IMR-90 (cell line): ENCODE measurements around the gene MPPED2. TPM values are rescaled to one million over a fixed set of nuclear protein-coding genes. Genes with fewer than 3 reads are reported as not detected.

ENCODE experiments used
- ATAC-seq: fragments of 200-7000 bp; cut with Tn5 transposase; 2 replicates; pipeline ENCODE4 v1.9.1; 2020; ENCODE audit warnings: low read depth, mild to moderate bottlenecking, moderate library complexity
- BruUV-seq: library from RNA; stranded (reverse); fragments of 400-500 nt; replicated peaks from 2 replicates; lab custom pipeline; 2021; lab: Mats Ljungman, UMichigan
- CTCF ChIA-PET: fragments of 300-600 bp; formaldehyde crosslinking; extraction: SDS; loops from one replicate; lab custom pipeline; 2021; ENCODE audit warnings: antibody characterized with exemption; lab: Yijun Ruan, JAX
- POLR2A ChIA-PET: fragments of 300-600 bp; sonication (Branson Sonifier 250); formaldehyde crosslinking; loops from one replicate; lab custom pipeline; 2022; ENCODE audit warnings: antibody characterized with exemption; ENCODE audit not compliant: unreplicated experiment; lab: Charles Lee
- DNase-seq: peaks from one replicate; pipeline ENCODE4 v3.0.0; 2013
- H2AFZ ChIP-seq: replicated peaks from 2 replicates; pipeline ENCODE3; 2013; ENCODE audit warnings: low read length, mild to moderate bottlenecking; ENCODE audit not compliant: poor library complexity
- H2AK5ac ChIP-seq: 2 replicates; pipeline ENCODE4 v1.6.1; 2013; ENCODE audit warnings: low read depth, low read length, inconsistent platforms
- H2AK9ac ChIP-seq: replicated peaks from 2 replicates; pipeline ENCODE3; 2013; ENCODE audit warnings: mild to moderate bottlenecking, low read depth, low read length, moderate library complexity; ENCODE audit not compliant: poor library complexity
- H2BK120ac ChIP-seq: 2 replicates; pipeline ENCODE4 v1.6.1; 2013; ENCODE audit warnings: low read depth, low read length, inconsistent platforms
- H2BK15ac ChIP-seq: 3 replicates; pipeline ENCODE4 v1.6.1; 2013; ENCODE audit warnings: low read depth, low read length, inconsistent platforms
- H2BK20ac ChIP-seq: 2 replicates; pipeline ENCODE4 v1.6.1; 2013; ENCODE audit warnings: low read depth, mild to moderate bottlenecking, inconsistent platforms, low read length, moderate library complexity
- H2BK5ac ChIP-seq: 2 replicates; pipeline ENCODE4 v1.6.1; 2013; ENCODE audit warnings: mild to moderate bottlenecking, low read depth, low read length, inconsistent platforms; ENCODE audit not compliant: poor library complexity, severe bottlenecking
- H3K14ac ChIP-seq: replicated peaks from 2 replicates; pipeline ENCODE4 v1.6.1; 2013; ENCODE audit warnings: low read depth, low read length, inconsistent platforms
- H3K18ac ChIP-seq: 2 replicates; pipeline ENCODE4 v1.6.1; 2013; ENCODE audit warnings: low read depth, low read length, control low read depth
- H3K23ac ChIP-seq: 2 replicates; pipeline ENCODE4 v1.6.1; 2013; ENCODE audit warnings: low read depth, low read length, inconsistent platforms
- H3K27ac ChIP-seq: 2 replicates; pipeline ENCODE4 v1.5.1; 2013; ENCODE audit warnings: mild to moderate bottlenecking, control low read depth, low read length; ENCODE audit not compliant: insufficient read depth
- H3K27me3 ChIP-seq: 2 replicates; pipeline ENCODE4 v1.6.1; 2013; ENCODE audit warnings: low read length; ENCODE audit not compliant: control insufficient read depth, insufficient read depth
- H3K36me3 ChIP-seq: 2 replicates; pipeline ENCODE4 v1.6.1; 2013; ENCODE audit warnings: low read length, mixed read lengths; ENCODE audit not compliant: control insufficient read depth, insufficient read depth
- H3K4ac ChIP-seq: 2 replicates; pipeline ENCODE4 v1.6.1; 2013; ENCODE audit warnings: low read depth, low read length, inconsistent platforms
- H3K4me1 ChIP-seq: 2 replicates; pipeline ENCODE4 v1.6.1; 2013; ENCODE audit warnings: low read length, mixed read lengths; ENCODE audit not compliant: control insufficient read depth, insufficient read depth
- H3K4me2 ChIP-seq: 2 replicates; pipeline ENCODE4 v1.6.1; 2013; ENCODE audit warnings: low read depth, mild to moderate bottlenecking, control low read depth, low read length, moderate library complexity
- H3K4me3 ChIP-seq: 2 replicates; pipeline ENCODE4 v1.5.1; 2013; ENCODE audit warnings: low read depth, mild to moderate bottlenecking, control low read depth, low read length, moderate library complexity; ENCODE audit not compliant: insufficient read depth
- H3K56ac ChIP-seq: 2 replicates; pipeline ENCODE4 v1.6.1; 2013; ENCODE audit warnings: low read length, inconsistent platforms; ENCODE audit not compliant: insufficient read depth; ENCODE audit errors: extremely low read depth
- H3K79me1 ChIP-seq, 2 experiments: 2 replicates each; pipeline ENCODE4 v1.6.1; 2013; ENCODE audit warnings: low read length in 2 of 2, inconsistent platforms in 1 of 2, low read depth in 1 of 2
- H3K9ac ChIP-seq: 2 replicates; pipeline ENCODE4 v1.6.1; 2013; ENCODE audit warnings: low read depth, low read length, control low read depth
- H3K9me1 ChIP-seq: 2 replicates; pipeline ENCODE4 v1.6.1; 2013; ENCODE audit warnings: low read length, inconsistent platforms; ENCODE audit not compliant: insufficient read depth
- H3K9me3 ChIP-seq: 2 replicates; pipeline ENCODE4 v1.6.1; 2013; ENCODE audit warnings: low read length; ENCODE audit not compliant: control insufficient read depth, insufficient read depth
- H4K20me1 ChIP-seq: 2 replicates; pipeline ENCODE4 v1.6.1; 2013; ENCODE audit warnings: low read length, inconsistent platforms; ENCODE audit not compliant: insufficient read depth
- H4K5ac ChIP-seq: 2 replicates; pipeline ENCODE4 v1.6.1; 2013; ENCODE audit warnings: mild to moderate bottlenecking, low read depth, low read length, control low read depth
- H4K8ac ChIP-seq, 2 experiments: 2 replicates each; pipeline ENCODE4 v1.6.1; 2013; ENCODE audit warnings: low read depth in 2 of 2, low read length in 2 of 2, control low read depth in 1 of 2, inconsistent platforms in 1 of 2
- H4K91ac ChIP-seq: 2 replicates; pipeline ENCODE4 v1.6.1; 2013; ENCODE audit warnings: low read depth, low read length, inconsistent platforms; ENCODE audit not compliant: insufficient read depth
- BHLHE40 ChIP-seq: fragments of 150-350 bp; IDR thresholded peaks from 2 replicates; pipeline ENCODE4 v1.6.1; 2016; ENCODE audit warnings: mild to moderate bottlenecking, low read depth, low read length
- CEBPB ChIP-seq: IDR thresholded peaks from 2 replicates; pipeline ENCODE4 v1.6.1; 2012; ENCODE audit warnings: low read depth, low read length, improper control_type of control experiment
- CHD1 ChIP-seq: IDR thresholded peaks from 2 replicates; pipeline ENCODE4 v1.6.1; 2012; ENCODE audit warnings: low read depth, low read length, improper control_type of control experiment
- ELK1 ChIP-seq: fragments of 150-350 bp; IDR thresholded peaks from 2 replicates; pipeline ENCODE4 v1.6.1; 2016; ENCODE audit warnings: low read depth, mild to moderate bottlenecking, low read length, moderate library complexity, borderline replicate concordance
- FOS ChIP-seq: fragments of 150-350 bp; IDR thresholded peaks from 2 replicates; pipeline ENCODE4 v1.6.1; 2016; ENCODE audit warnings: low read depth, low read length
- MAFK ChIP-seq: IDR thresholded peaks from 2 replicates; pipeline ENCODE4 v1.6.1; 2012; ENCODE audit warnings: low read depth, low read length, improper control_type of control experiment
- MAZ ChIP-seq: IDR thresholded peaks from 2 replicates; pipeline ENCODE4 v1.6.1; 2012; ENCODE audit warnings: low read depth, mild to moderate bottlenecking, low read length, improper control_type of control experiment, moderate library complexity, borderline replicate concordance
- MXI1 ChIP-seq: IDR thresholded peaks from 2 replicates; pipeline ENCODE4 v1.6.1; 2012; ENCODE audit warnings: low read depth, mild to moderate bottlenecking, low read length, moderate library complexity, borderline replicate concordance
- NFE2L2 ChIP-seq: fragments of 150-350 bp; IDR thresholded peaks from 2 replicates; pipeline ENCODE4 v1.6.1; 2016; ENCODE audit warnings: low read depth, mild to moderate bottlenecking, low read length
- POLR2A ChIP-seq: IDR thresholded peaks from 2 replicates; pipeline ENCODE4 v1.6.1; 2012; ENCODE audit warnings: mild to moderate bottlenecking, low read depth, low read length
- RAD21 ChIP-seq: IDR thresholded peaks from 2 replicates; pipeline ENCODE4 v1.6.1; 2012; ENCODE audit warnings: low read length, improper control_type of control experiment
- RCOR1 ChIP-seq: IDR thresholded peaks from 2 replicates; pipeline ENCODE4 v1.6.1; 2012; ENCODE audit warnings: mild to moderate bottlenecking, low read length, improper control_type of control experiment; ENCODE audit not compliant: insufficient replicate concordance
- RFX5 ChIP-seq: IDR thresholded peaks from 2 replicates; pipeline ENCODE4 v1.8.0; 2012; ENCODE audit warnings: low read depth, mild to moderate bottlenecking, low read length, moderate library complexity
- SMC3 ChIP-seq: fragments of 150-350 bp; IDR thresholded peaks from 2 replicates; pipeline ENCODE4 v1.6.1; 2016; ENCODE audit warnings: low read depth, mild to moderate bottlenecking, antibody characterized with exemption, low read length, moderate library complexity
- WGBS, 2 experiments: methylation state at CpG; one replicate each; pipeline versions ENCODE4 v1.1.5 to v1.1.7; 2013; ENCODE audit warnings: missing lambda C conversion rate in 2 of 2; ENCODE audit not compliant: insufficient read length in 1 of 2; ENCODE audit errors: extremely low coverage in 2 of 2; 5-methylcytosine and 5-hydroxymethylcytosine counted together
- dilution Hi-C: fragments of 300-500 bp; cut with HindIII; formaldehyde crosslinking; loops from one replicate; pipeline ENCODE4 v1.14.3; 2018; ENCODE audit warnings: low sequenced_read_pairs; ENCODE audit not compliant: unreplicated experiment
- in situ Hi-C: fragments of 300-500 bp; cut with MboI; formaldehyde crosslinking; loops from 3 replicates; pipeline ENCODE4 v1.14.3; 2019; ENCODE audit warnings: low sequenced_read_pairs, inconsistent platforms, mixed read lengths
- intact Hi-C: fragments of 100-400 bp; cut with micrococcal nuclease; formaldehyde crosslinking; loops from 2 replicates; pipeline ENCODE4 v1.10.0; 2022
- polyA plus RNA-seq, 3 experiments: library from polyadenylated mRNA; depleted of rRNA; stranded (reverse); fragments of >200 nt; gene quantifications; 2 replicates each; pipeline ENCODE4 v1.2.3, GENCODE V29; 2012; ENCODE audit warnings: low replicate concordance in 1 of 3
- total RNA-seq: library from RNA; depleted of rRNA; stranded (reverse); fragments of >200 nt; gene quantifications from 2 replicates; pipeline ENCODE4 v1.2.3, GENCODE V29; 2012
- TF ChIP-seq, protein P1 (sequence below): conservative IDR thresholded peaks from 2 replicates; pipeline ENCODE4 v1.5.1; 2012; ENCODE audit warnings: mild to moderate bottlenecking, low read depth, low read length, improper control_type of control experiment
- TF ChIP-seq, protein P2 (sequence below): fragments of 150-350 bp; IDR thresholded peaks from 2 replicates; pipeline ENCODE4 v1.6.1; 2017; ENCODE audit warnings: mild to moderate bottlenecking, antibody characterized with exemption, low read length, low read depth

MPPED2 gene
- total and polyA plus RNA-seq, 2 of the 4 experiments (the other 2 are of a cell fraction), result 0.10 TPM; not detected in 1

GRCh38 chr11:30434901-30435300 is 151.3 kb downstream of the MPPED2 start:
- Histone ChIP-seq H4K8ac (no peak overlapping the region), H2BK20ac (no peak overlapping the region), H3K9me1 (no peaks in the 10 kb centered on the region), H3K27me3 (no peaks in the 10 kb centered on the region; the same call in 1 of the 2 replicates), H2AK9ac (no peak overlapping the region), H2BK5ac (no peak overlapping the region), H3K23ac (no peak overlapping the region), H3K4ac (no peak overlapping the region), H4K5ac (no peak overlapping the region), H3K56ac (no peak overlapping the region), H3K27ac (no peak overlapping the region), H2BK120ac (no peak overlapping the region), H2BK15ac (no peak overlapping the region), H4K91ac (no peak overlapping the region), H2AFZ (no peak overlapping the region), H4K20me1 (no peaks in the 10 kb centered on the region), H2AK5ac (no peak overlapping the region), H3K9me3 (no peaks in the 10 kb centered on the region), H3K79me1 (no peaks in the 10 kb centered on the region), H3K4me3 (no peak overlapping the region), H3K18ac (no peak overlapping the region), H3K4me2 (no peak overlapping the region), H3K36me3 (no peaks in the 10 kb centered on the region), H3K14ac (no peak overlapping the region), H3K9ac (no peak overlapping the region), H3K4me1 (no peaks in the 10 kb centered on the region)
- no peak for DNase-seq
- ChIA-PET POLR2A (no interaction called here), CTCF (interaction anchor here (0.7 to 0.9 kb wide), 2 partner anchors 16 to 39 kb away, joined by 3 to 4 read pairs; no protein-coding TSS in a partner anchor)
- ATAC-seq, result no peak
- in situ Hi-C loops (no loop called here), dilution Hi-C loops (no loop called here), intact Hi-C loops (loop anchor here (5.0 kb wide), 1 partner anchor 137 kb away; no protein-coding TSS in a partner anchor)
- TF ChIP-seq RAD21 (no peak), BHLHE40 (no peak), ELK1 (no peak), SMC3 (no peak), MAFK (no peak), CHD1 (no peak), RFX5 (no peak), POLR2A (no peak), MXI1 (no peak), RCOR1 (no peak), FOS (no peak), NFE2L2 (no peak), CEBPB (no peak), MAZ (no peak)
- TF ChIP-seq, protein P1, sequence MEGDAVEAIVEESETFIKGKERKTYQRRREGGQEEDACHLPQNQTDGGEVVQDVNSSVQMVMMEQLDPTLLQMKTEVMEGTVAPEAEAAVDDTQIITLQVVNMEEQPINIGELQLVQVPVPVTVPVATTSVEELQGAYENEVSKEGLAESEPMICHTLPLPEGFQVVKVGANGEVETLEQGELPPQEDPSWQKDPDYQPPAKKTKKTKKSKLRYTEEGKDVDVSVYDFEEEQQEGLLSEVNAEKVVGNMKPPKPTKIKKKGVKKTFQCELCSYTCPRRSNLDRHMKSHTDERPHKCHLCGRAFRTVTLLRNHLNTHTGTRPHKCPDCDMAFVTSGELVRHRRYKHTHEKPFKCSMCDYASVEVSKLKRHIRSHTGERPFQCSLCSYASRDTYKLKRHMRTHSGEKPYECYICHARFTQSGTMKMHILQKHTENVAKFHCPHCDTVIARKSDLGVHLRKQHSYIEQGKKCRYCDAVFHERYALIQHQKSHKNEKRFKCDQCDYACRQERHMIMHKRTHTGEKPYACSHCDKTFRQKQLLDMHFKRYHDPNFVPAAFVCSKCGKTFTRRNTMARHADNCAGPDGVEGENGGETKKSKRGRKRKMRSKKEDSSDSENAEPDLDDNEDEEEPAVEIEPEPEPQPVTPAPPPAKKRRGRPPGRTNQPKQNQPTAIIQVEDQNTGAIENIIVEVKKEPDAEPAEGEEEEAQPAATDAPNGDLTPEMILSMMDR, result no peak
- TF ChIP-seq, protein P2, sequence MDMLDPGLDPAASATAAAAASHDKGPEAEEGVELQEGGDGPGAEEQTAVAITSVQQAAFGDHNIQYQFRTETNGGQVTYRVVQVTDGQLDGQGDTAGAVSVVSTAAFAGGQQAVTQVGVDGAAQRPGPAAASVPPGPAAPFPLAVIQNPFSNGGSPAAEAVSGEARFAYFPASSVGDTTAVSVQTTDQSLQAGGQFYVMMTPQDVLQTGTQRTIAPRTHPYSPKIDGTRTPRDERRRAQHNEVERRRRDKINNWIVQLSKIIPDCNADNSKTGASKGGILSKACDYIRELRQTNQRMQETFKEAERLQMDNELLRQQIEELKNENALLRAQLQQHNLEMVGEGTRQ, result no peak
- no TSS peak for BruUV-seq
- WGBS, 2 experiments, result no CpG with 5 or more reads among the region's 3 CpGs
